Endothelial cell of umbilical vein (primary cell): Measurements from ENCODE around the gene SMCO2. TPM values are rescaled to one million over a fixed set of nuclear protein-coding genes. Genes with fewer than 3 reads are reported as not detected.

ENCODE experiments used
- BruUV-seq: library from RNA; stranded (reverse); fragments of 400-500 nt; replicated peaks from 2 replicates; lab custom pipeline; 2021; lab: Mats Ljungman, UMichigan
- CTCF ChIA-PET: fragments of 300-600, 350-600 bp; sonication (Branson Sonifier 250); formaldehyde crosslinking; loops from one replicate; lab custom pipeline; 2021; ENCODE audit warnings: antibody characterized with exemption, inconsistent platforms; lab: Charles Lee
- POLR2A ChIA-PET: fragments of 300-600, 350-600 bp; sonication (Branson Sonifier 250); formaldehyde crosslinking; loops from one replicate; lab custom pipeline; 2021; ENCODE audit warnings: antibody characterized with exemption, inconsistent platforms; lab: Charles Lee
- DNase-seq: peaks from one replicate; pipeline ENCODE4 v3.0.0-alpha.2; 2011; ENCODE audit warnings: low read depth, low spot score
- FAIRE-seq: peaks from 2 replicates; lab custom pipeline; 2011; peaks lifted over from hg19 to GRCh38; lab: Jason Lieb, UNC
- H2AFZ ChIP-seq: 2 replicates; pipeline ENCODE4 v1.6.0; 2012; ENCODE audit warnings: low read depth, low read length, control low read depth, inconsistent platforms
- H3K27ac ChIP-seq: 2 replicates; pipeline ENCODE4 v1.5.1; 2011; ENCODE audit warnings: low read depth, mild to moderate bottlenecking, control low read depth, low read length, moderate library complexity; ENCODE audit not compliant: insufficient read depth
- H3K27me3 ChIP-seq, 2 experiments: 2 replicates each; pipeline versions ENCODE4 v1.6.0 to v1.6.1; 2011; ENCODE audit warnings: low read length in 2 of 2, mixed read lengths in 1 of 2; ENCODE audit not compliant: control insufficient read depth in 2 of 2, insufficient read depth in 2 of 2
- H3K36me3 ChIP-seq, 2 experiments: 2 replicates in 1 of 2; 3 replicates in 1 of 2; pipeline ENCODE4 v1.5.1; 2011; ENCODE audit warnings: low read length in 2 of 2, mild to moderate bottlenecking in 1 of 2, moderate library complexity in 1 of 2; ENCODE audit not compliant: control insufficient read depth in 2 of 2, insufficient read depth in 2 of 2; ENCODE audit errors: extremely low read depth in 1 of 2
- H3K4me1 ChIP-seq: 3 replicates; pipeline ENCODE4 v1.5.1; 2011; ENCODE audit warnings: mild to moderate bottlenecking, low read length; ENCODE audit not compliant: control insufficient read depth, insufficient read depth; ENCODE audit errors: extremely low read depth
- H3K4me2 ChIP-seq: 2 replicates; pipeline ENCODE4 v1.6.1; 2011; ENCODE audit warnings: low read length, control low read depth, mixed read lengths; ENCODE audit not compliant: insufficient read depth
- H3K4me3 ChIP-seq, 3 experiments: fragments of 200-600 bp in 1 of 3; sonication (generic), shearing (Covaris generic) in 1 of 3; replicated peaks in 1 of 3; 2 replicates each; pipeline ENCODE4 v1.5.1; 2011 to 2016; ENCODE audit warnings: control low read depth in 3 of 3, low read length in 3 of 3, mild to moderate bottlenecking in 2 of 3, inconsistent platforms in 1 of 3, low read depth in 1 of 3, moderate library complexity in 1 of 3; ENCODE audit not compliant: insufficient read depth in 1 of 3
- H3K79me2 ChIP-seq: 2 replicates; pipeline ENCODE4 v1.6.0; 2012; ENCODE audit warnings: low read length, inconsistent platforms; ENCODE audit not compliant: control insufficient read depth, insufficient read depth
- H3K9ac ChIP-seq: replicated peaks from 2 replicates; pipeline ENCODE3; 2011; ENCODE audit warnings: low read length, control low read depth; ENCODE audit not compliant: insufficient read depth; ENCODE audit errors: extremely low read depth
- H3K9me1 ChIP-seq: replicated peaks from 3 replicates; pipeline ENCODE4 v1.6.0; 2011; ENCODE audit warnings: mild to moderate bottlenecking, low read length; ENCODE audit not compliant: control insufficient read depth, insufficient read depth; ENCODE audit errors: extremely low read depth
- H3K9me3 ChIP-seq: replicated peaks from 2 replicates; pipeline ENCODE4 v1.5.1; 2012; ENCODE audit warnings: low read length, inconsistent platforms; ENCODE audit not compliant: control insufficient read depth, insufficient read depth
- H4K20me1 ChIP-seq: replicated peaks from 2 replicates; pipeline ENCODE3; 2011; ENCODE audit warnings: mild to moderate bottlenecking, low read length; ENCODE audit not compliant: control insufficient read depth, insufficient read depth; ENCODE audit errors: extremely low read depth
- EZH2 ChIP-seq: IDR thresholded peaks from 2 replicates; pipeline ENCODE4 v1.6.1; 2012; ENCODE audit warnings: borderline replicate concordance, low read depth, mild to moderate bottlenecking, moderate library complexity, low read length, inconsistent platforms; ENCODE audit not compliant: severe bottlenecking
- FOS ChIP-seq: IDR thresholded peaks from 2 replicates; pipeline ENCODE4 v1.6.1; 2011; ENCODE audit warnings: mild to moderate bottlenecking, low read length, moderate library complexity, borderline replicate concordance; ENCODE audit not compliant: insufficient read depth
- GATA2 ChIP-seq: IDR thresholded peaks from 2 replicates; pipeline ENCODE4 v1.7.0; 2011; ENCODE audit warnings: low read depth, mild to moderate bottlenecking, moderate library complexity, mixed read lengths, low read length; ENCODE audit not compliant: insufficient read length, insufficient read depth
- JUN ChIP-seq: IDR thresholded peaks from 2 replicates; pipeline ENCODE4 v1.6.1; 2011; ENCODE audit warnings: borderline replicate concordance, low read depth; ENCODE audit not compliant: insufficient read length, insufficient read depth
- MYC ChIP-seq: IDR thresholded peaks from one replicate; pipeline ENCODE4 v1.6.1; 2011; ENCODE audit warnings: mild to moderate bottlenecking, low read depth, low read length
- POLR2A ChIP-seq: IDR thresholded peaks from 2 replicates; pipeline ENCODE4 v1.6.1; 2012; ENCODE audit warnings: low read depth, mild to moderate bottlenecking, control low read depth, low read length
- POLR2AphosphoS5 ChIP-seq: IDR thresholded peaks from 2 replicates; pipeline ENCODE4 v1.6.1; 2012; ENCODE audit warnings: low read depth, mild to moderate bottlenecking, control low read depth, low read length, moderate library complexity; ENCODE audit not compliant: insufficient read depth
- dilution Hi-C: fragments of 300-500 bp; cut with MboI; formaldehyde crosslinking; loops from one replicate; pipeline ENCODE4 v1.15.0; 2019; ENCODE audit warnings: low sequenced_read_pairs; ENCODE audit not compliant: extremely low pct_ligation_motif_present
- intact Hi-C: fragments of 100-400 bp; cut with micrococcal nuclease; formaldehyde crosslinking; loops from one replicate; pipeline ENCODE4 v1.10.0; 2022
- polyA plus RNA-seq, 4 experiments: library from polyadenylated mRNA; depleted of rRNA in 3 of 4; stranded (reverse) in 3 of 4; unstranded in 1 of 4; fragments of >200 nt; gene quantifications; 2 replicates each; pipeline versions ENCODE4 v1.2.1 to v1.2.3, GENCODE V29; 2011 to 2012; ENCODE audit warnings: missing spikeins in 1 of 4
- total RNA-seq: library from RNA; stranded (reverse); gene quantifications from 2 replicates; pipeline ENCODE4 v1.2.3, GENCODE V29; 2021
- TF ChIP-seq, protein P1 (sequence below), 2 donors: IDR thresholded peaks; 1 replicate in 1 of 2; 2 replicates in 1 of 2; pipeline ENCODE4 v1.5.1; 2011; ENCODE audit warnings: low read length in 2 of 2, mild to moderate bottlenecking in 2 of 2, moderate library complexity in 2 of 2, control low read depth in 1 of 2, inconsistent platforms in 1 of 2, low read depth in 1 of 2; ENCODE audit not compliant: insufficient read depth in 1 of 2; ENCODE audit errors: extremely low read depth in 1 of 2
- TF ChIP-seq, protein P2 (sequence below): IDR thresholded peaks from 2 replicates; pipeline ENCODE4 v1.6.1; 2011; ENCODE audit not compliant: insufficient read depth, insufficient read length

SMCO2 gene
- total and polyA plus RNA-seq, 2 donors (not counting 3 experiments of a cell fraction or from before 2014, with no cell fraction given) = 0.33 to 0.49 TPM

DNA sequence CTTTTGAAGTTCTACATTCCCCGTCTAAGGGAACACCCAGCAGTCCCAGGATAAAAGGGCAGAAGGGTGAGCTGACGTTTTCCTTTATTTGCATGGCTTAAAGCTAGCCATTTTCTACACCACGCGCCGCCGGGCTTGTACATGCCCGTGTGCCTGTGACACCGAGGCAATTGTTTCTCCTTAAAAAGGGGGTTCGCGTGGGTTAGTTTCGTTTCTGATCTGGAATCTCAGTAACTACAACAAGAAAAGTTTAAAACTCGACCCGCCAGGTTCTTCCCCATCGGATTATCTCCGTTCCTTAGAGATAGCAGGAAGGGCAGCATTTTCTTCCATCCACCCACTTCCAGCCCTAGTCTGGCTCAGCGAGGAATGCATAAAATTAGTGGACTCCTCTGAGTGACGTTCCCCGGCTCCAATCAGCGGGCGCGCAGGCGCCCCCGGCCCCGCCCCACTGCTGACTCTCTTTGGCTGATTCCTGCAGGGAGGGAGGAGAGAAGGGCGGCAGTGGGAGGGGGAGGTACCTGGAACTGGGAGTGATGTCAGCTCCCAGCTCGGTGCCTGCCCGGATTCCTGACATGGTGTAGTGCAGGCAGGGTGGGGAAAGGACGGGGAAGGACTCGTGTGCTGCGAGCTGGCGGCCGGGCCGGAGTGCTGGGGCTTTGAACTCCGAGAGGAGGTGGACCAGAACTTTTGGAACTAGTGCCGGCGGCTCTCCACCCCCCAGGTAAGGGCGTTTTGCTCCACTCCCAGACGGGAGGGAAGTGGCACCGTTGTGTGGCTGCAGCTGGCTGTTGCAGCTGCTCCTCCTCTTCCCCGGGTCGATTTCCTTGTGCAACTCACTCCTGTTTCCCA is 77.3 kb downstream of the SMCO2 start, which contains the start of gene PPFIBP1:
Gene PPFIBP1, plus strand, starts transcription at position 565 of the 852 bp plus-strand sequence. CDS start 109,191 bp downstream, outside the sequence.
- H3K4me3 ChIP-seq = peak within 1 kb of the TSS; percentile 65 to 95 (median 80)
- intact Hi-C loops (loop anchor here (1.0 to 2.0 kb wide), 5 partner anchors 50 to 111 kb away; no protein-coding TSS in a partner anchor), dilution Hi-C loops (no loop called here)
- no peaks in the 10 kb centered on the region for H4K20me1 ChIP-seq
- peak within 1 kb of the TSS; percentile 65 for H2AFZ ChIP-seq
- H3K9ac ChIP-seq = peak within 1 kb of the TSS; percentile 88
- no peaks in the 10 kb centered on the region for H3K9me1 ChIP-seq
- H3K9me3 ChIP-seq = no peaks in the 10 kb centered on the region
- POLR2A ChIA-PET = interaction anchor here (0.5 to 2.6 kb wide), 7 partner anchors 20 to 104 kb away, joined by 3 to 20 read pairs (median 9); no protein-coding TSS in a partner anchor
- peaks cover 25% of the 10 kb centered on the region for H3K4me1 ChIP-seq
- no peaks in the 10 kb centered on the region for H3K27me3 ChIP-seq
- TF ChIP-seq FOS = peak; percentile 5
- TF ChIP-seq JUN = peak; percentile 12
- TF ChIP-seq GATA2 = no peak
- peak; percentile 84 for TF ChIP-seq POLR2AphosphoS5
- TF ChIP-seq, protein P1, sequence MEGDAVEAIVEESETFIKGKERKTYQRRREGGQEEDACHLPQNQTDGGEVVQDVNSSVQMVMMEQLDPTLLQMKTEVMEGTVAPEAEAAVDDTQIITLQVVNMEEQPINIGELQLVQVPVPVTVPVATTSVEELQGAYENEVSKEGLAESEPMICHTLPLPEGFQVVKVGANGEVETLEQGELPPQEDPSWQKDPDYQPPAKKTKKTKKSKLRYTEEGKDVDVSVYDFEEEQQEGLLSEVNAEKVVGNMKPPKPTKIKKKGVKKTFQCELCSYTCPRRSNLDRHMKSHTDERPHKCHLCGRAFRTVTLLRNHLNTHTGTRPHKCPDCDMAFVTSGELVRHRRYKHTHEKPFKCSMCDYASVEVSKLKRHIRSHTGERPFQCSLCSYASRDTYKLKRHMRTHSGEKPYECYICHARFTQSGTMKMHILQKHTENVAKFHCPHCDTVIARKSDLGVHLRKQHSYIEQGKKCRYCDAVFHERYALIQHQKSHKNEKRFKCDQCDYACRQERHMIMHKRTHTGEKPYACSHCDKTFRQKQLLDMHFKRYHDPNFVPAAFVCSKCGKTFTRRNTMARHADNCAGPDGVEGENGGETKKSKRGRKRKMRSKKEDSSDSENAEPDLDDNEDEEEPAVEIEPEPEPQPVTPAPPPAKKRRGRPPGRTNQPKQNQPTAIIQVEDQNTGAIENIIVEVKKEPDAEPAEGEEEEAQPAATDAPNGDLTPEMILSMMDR (IDR thresholded peaks at IDR 0.05; ENCODE audit: extremely low read depth in 1 of 2, insufficient read depth in 1 of 2, low read depth in 1 of 2, low read length in 2 of 2) = peak in 1 of 2 donors; percentile 49
- TF ChIP-seq MYC = no peak
- TF ChIP-seq, protein P2, sequence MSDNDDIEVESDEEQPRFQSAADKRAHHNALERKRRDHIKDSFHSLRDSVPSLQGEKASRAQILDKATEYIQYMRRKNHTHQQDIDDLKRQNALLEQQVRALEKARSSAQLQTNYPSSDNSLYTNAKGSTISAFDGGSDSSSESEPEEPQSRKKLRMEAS = peak; percentile 2
- peak; percentile 90 for TF ChIP-seq POLR2A
- TF ChIP-seq EZH2 = no peak
- H3K36me3 ChIP-seq = no peaks in the 10 kb centered on the region
- CTCF ChIA-PET = interaction anchor here (0.7 to 3.5 kb wide), 25 partner anchors 10 to 158 kb away, joined by 3 to 53 read pairs (median 5); no protein-coding TSS in a partner anchor
- DNase-seq = peak; percentile 99
- peak within 1 kb of the TSS; percentile 90 for H3K4me2 ChIP-seq
- peak; percentile 82 for FAIRE-seq
- peak within 1 kb of the TSS; percentile 77 for H3K27ac ChIP-seq
- peaks cover 44% of the 10 kb centered on the region for H3K79me2 ChIP-seq
- TSS peak; percentile 76 for BruUV-seq
